Right lung (tissue), 5 donors: Measurements from ENCODE around the gene PDE3A. TPM values are rescaled to one million over a fixed set of nuclear protein-coding genes. Genes with fewer than 3 reads are reported as not detected.
"Not testable (repeated sequence)": the region's sequence is repeated elsewhere in the genome, so short reads cannot be mapped to it uniquely, and the experiment has no call there.

Experiments
- DNase-seq, 2 donors: peaks; one replicate each; pipeline ENCODE4 v3.0.0-alpha.2; 2013
- polyA plus RNA-seq, 5 donors: library from polyadenylated mRNA; unstranded; fragments of 120-200 nt; gene quantifications; one replicate each; pipeline versions ENCODE4 v1.2.1 to v1.2.3, GENCODE V29; 2013; ENCODE audit warnings: inconsistent platforms in 1 of 5, low replicate concordance in 1 of 5; ENCODE audit not compliant: insufficient read length in 5 of 5, insufficient read depth in 1 of 5

PDE3A gene
- polyA plus RNA-seq, 5 donors, result 4.5 to 9.2 (median 7.3) TPM

DNA sequence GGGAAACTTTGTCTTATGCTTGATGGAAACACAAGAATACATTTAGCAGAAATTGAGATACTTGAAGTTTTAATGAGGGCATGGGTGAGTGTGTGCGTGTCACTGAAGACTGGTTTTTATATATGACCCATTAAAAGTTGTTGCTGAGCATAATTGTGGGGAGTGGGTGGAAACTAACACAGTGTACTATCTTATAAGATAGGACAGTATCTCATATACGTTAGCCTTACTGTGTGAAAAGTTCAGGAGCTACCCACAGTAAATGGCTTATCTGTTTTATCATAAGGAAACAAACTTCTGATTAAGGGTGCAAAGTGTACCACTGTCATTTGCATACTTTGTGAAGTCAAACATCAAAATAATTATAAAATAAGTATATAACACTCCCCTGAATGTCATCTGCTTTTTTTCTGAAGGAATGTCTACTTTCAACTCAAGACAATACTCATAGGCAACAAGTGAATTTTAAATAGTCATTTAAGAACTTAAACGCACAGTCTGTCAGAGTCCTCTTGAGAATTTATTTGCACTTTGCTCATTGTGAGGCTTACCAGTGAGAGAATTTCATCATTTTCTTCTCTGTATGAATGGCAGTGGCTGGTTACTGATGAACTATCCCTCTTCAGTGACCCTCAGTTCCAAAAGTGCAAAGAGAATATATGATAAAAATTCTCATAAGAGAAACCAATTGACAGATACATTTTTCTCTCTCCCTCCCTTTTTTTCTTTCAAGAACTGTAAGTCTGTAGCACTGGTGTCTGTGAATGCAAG is 4.2 kb downstream of the PDE3A start:
- DNase-seq, result no peak

DNA sequence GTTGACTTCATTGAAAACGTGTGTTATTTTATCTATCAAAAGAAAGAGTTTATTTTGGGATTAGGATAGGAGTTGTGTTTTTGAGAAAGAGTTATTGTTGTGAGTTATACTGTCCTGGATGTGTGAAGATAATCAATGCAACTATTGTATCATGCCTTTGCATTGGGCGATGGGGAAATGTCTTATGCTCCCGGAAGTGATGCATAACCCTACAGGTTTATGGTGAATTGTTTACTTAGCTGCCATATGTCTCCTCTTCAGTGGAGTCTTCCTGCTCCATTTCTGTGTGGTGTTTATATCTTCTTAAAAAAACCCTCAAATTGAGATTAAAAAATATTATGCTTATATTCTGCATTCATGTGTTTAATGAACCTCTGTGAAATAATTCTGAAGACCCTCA is 6.5 kb downstream of the PDE3A start:
- no peak for DNase-seq

GRCh38 chr12:20375560-20375959 is 7.2 kb downstream of the PDE3A start:
- DNase-seq, result no peak

GRCh38 chr12:20376984-20377383 is 8.6 kb downstream of the PDE3A start:
- no peak for DNase-seq

GRCh38 chr12:20377750-20378149 is 9.4 kb downstream of the PDE3A start:
- no peak for DNase-seq

- DNase-seq, result no peak
These were observed 13.8 kb downstream of the PDE3A start for GRCh38 chr12:20382117-20382516.

GRCh38 chr12:20383612-20384011 is 15.3 kb downstream of the PDE3A start:
- DNase-seq, result no peak

GRCh38 chr12:20384836-20385235 is 16.5 kb downstream of the PDE3A start:
- not testable (repeated sequence) for DNase-seq

GRCh38 chr12:20390846-20391245 is 22.5 kb downstream of the PDE3A start:
- DNase-seq, result no peak

GRCh38 chr12:20392339-20392738 is 24.0 kb downstream of the PDE3A start:
- DNase-seq, result no peak

- no peak for DNase-seq
These were observed 25.4 kb downstream of the PDE3A start for GRCh38 chr12:20393707-20394106.

GRCh38 chr12:20395791-20396550 is 27.6 kb downstream of the PDE3A start:
- DNase-seq, result no peak

GRCh38 chr12:20398686-20399085 is 30.3 kb downstream of the PDE3A start:
- no peak for DNase-seq

- DNase-seq, result no peak
These were observed 31.7 kb downstream of the PDE3A start for GRCh38 chr12:20400003-20400402.

DNA sequence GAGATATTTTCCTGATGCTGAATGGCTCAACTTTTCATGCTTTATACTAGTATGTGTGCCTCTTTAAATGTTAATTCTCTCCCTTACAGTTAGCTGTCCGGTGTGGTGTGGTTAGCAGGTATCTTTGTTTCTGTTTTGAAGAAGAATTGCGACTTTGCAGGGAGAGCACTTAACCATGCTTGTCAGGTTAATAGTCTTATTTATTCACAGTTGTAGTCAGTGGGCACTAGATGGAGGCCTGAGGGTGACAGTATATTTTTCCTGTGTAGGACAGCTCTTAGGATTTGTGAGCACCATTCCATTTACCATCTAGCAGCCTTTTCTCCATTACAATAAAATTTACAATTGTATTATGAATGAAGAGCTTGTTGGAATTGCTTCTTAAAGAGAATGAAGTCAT is 34.9 kb downstream of the PDE3A start:
- no peak for DNase-seq

DNA sequence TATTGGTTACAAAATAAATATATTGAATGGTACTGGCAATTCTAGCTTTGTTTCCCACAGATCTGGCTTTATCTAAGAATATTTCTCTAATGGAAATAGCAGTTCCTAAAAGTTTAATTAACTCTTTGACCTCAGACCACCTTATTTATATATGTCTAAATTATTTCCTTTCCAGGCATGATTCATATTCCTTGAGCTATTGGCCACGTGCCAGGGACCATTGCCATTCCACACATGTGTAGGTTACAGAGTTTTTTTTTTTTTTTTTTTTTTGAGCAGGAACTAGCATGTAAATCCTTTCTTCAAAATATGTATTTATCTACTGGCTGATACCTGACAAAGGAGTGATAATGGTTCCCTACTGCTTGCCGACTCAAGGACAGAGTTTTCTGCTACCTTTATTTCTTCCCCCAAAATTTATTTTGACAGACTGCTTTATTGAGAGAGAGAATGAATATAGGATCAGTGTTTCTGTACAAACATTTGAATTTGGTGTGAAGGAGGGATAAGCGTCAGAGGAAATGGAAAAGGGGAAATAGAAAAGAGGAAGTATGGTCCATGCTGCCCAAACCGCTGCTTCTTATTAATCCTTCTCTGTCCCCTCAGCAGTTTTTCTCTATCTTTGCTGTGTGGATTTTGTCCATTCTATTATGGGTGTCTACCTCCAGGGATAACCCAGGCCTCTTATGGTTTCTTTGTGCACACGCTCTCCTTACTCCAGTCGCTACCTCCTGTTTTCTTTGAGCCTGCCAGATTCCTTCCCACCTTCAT is 36.4 kb downstream of the PDE3A start:
- DNase-seq, result no peak

- DNase-seq, result no peak
These were observed 41.5 kb downstream of the PDE3A start for GRCh38 chr12:20409607-20410377.

- DNase-seq, result no peak
These were observed 42.4 kb downstream of the PDE3A start for GRCh38 chr12:20410734-20411133.

GRCh38 chr12:20411345-20411744 is 43.0 kb downstream of the PDE3A start:
- DNase-seq, result no peak

DNA sequence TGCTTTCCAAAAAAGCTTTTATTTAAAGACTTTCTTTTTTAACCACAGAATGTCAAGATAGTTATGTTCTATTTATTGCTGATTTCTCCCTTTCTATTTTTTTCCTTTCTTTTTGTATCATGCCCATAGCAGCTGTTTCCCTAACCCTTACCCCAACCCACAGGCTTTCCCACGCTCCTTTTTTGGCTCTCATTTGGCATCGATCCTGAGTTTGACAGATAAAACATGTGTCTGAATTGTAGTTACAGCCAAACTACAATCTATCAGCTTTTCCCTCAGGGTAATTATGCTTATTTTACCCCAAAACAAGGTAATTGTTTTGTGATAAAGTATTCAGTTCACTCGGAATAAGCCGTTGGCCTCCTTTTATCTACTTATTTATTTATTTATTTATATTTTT is 46.7 kb downstream of the PDE3A start:
- DNase-seq, result peak; percentile 68 to 73

DNA sequence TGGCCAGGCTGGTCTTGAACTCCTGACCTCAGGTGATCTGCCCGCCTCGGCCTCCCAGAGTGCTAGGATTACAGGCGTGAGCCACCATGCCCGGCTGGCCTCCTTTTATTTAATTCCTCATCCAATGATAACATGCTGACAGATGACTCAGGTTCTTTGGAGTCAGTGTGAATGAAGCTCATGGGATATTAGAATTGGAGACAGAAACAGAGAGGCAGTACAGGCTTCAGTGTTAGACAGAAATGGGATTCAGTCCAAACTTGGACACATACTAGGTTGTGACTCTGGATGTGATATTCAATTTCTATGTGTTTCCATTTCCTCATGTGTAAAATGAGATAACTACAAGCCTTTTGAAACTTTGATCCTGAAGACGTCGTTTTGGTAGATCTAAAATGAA is 47.3 kb downstream of the PDE3A start:
- DNase-seq, result no peak

- no peak for DNase-seq
These were observed 52.2 kb downstream of the PDE3A start for GRCh38 chr12:20420557-20420956.
